ENCODE measurements around the gene ZBTB47. TPM values are rescaled to one million over a fixed set of nuclear protein-coding genes. Genes with fewer than 3 reads are reported as not detected.

Gene ZBTB47
- total RNA-seq, 1 donor from 2014 or later: 96.8 TPM

- no peak for DNase-seq (ENCODE audit: low read depth)
Measured at GRCh38 chr3:42684632-42685362, 31.3 kb downstream of the ZBTB47 start.

GRCh38 chr3:42685363-42685881 is 31.9 kb downstream of the ZBTB47 start, which contains the start of gene KLHL40:
Gene KLHL40, plus strand, starts transcription at chr3:42685537. Its CDS starts 82 bp downstream, at chr3:42685619.
- peak; percentile 91 for DNase-seq (ENCODE audit: low read depth)

- DNase-seq (ENCODE audit: low read depth): no peak
Measured at GRCh38 chr3:42685891-42686820, 32.7 kb downstream of the ZBTB47 start.

- no peak for DNase-seq (ENCODE audit: low read depth)
Measured at GRCh38 chr3:42686832-42687650, 33.5 kb downstream of the ZBTB47 start.

DNA sequence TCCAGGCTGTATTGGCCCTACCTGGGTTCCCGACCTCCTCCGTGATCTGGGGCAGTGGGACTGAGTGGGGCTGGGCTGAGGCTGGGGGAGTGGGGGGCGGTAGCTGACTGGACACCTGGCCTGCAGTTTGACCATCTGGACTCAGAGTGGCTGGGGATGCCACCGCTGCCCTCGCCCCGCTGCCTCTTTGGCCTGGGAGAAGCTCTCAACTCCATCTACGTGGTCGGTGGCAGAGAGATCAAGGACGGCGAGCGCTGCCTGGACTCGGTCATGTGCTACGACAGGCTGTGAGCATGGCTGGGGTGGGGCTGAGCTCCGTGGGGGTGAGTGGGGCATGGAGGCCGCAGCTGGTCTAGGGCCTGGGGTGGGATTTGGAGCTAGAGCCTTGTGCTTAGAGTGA is 34.5 kb downstream of the ZBTB47 start:
- no peak for DNase-seq (ENCODE audit: low read depth)

DNA sequence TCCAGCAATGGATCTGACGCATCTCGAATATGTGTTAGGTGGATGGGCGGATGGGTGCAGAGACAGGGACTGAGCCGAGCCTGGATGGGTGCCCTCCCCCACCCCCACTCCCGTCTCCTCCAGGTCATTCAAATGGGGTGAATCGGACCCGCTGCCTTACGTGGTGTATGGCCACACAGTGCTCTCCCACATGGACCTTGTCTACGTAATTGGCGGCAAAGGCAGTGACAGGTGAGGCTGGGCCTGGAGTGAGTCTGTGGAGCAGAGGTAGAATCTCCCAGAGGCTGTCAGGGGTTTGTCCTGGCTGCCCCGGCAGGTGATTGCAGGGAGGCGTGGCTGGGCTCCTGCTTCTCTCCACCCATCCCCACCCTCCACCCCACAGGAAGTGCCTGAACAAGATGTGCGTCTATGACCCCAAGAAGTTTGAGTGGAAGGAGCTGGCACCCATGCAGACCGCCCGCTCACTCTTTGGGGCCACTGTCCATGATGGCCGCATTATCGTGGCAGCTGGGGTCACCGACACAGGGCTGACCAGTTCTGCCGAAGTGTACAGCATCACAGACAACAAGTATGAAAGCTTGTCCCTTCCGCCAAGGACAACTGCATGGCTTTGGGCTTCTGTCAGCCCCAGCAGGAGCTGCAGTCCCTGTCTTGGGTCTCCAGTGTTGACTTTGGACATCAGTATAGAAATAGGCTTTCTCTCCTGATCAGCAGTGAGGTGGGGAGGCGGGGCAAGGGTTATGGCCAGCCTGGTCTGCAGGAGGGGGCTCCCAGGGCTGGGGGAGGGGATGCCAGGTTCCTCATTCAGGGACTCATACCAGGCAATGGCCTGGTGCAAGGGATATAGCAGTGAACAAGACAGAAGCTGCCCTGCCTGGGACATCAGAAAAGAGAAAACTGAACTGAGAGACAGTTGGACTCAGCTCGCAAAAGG is 35.3 kb downstream of the ZBTB47 start:
- no peak for DNase-seq (ENCODE audit: low read depth)

DNA sequence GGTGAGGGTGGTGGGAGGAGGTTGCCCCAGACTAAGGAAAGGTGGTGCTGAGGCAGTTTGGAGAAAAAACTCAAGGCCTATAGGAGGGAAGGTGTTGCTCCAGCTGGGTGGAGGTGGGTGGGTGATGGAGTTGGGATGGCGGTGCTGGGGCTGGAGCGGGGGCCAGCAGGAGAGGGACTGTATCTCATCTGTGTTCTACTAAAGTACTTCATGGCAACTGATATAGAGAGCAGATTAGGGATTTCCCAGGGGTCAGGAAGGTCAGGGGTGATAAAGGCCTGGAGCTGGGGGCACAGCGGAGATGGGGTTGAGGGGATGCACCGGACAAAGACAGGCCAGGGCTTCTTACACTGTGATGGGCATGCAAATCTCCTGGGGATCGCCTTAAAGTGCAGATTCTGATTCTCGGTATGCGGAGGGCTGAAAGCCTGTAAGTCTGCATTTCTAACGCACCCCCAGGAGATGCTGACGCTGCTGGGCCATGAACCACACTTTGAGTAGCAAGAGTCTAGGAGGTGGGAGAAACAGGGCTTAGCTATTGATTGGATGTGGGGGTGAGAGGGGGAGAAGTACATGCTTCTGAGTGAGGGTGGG is 36.0 kb downstream of the ZBTB47 start:
- no peak for DNase-seq (ENCODE audit: low read depth)

- no peak for DNase-seq (ENCODE audit: low read depth)
Measured at GRCh38 chr3:42690191-42690590, 36.7 kb downstream of the ZBTB47 start.

- no peak for DNase-seq (ENCODE audit: low read depth)
Measured at GRCh38 chr3:42690766-42691680, 37.5 kb downstream of the ZBTB47 start.

DNA sequence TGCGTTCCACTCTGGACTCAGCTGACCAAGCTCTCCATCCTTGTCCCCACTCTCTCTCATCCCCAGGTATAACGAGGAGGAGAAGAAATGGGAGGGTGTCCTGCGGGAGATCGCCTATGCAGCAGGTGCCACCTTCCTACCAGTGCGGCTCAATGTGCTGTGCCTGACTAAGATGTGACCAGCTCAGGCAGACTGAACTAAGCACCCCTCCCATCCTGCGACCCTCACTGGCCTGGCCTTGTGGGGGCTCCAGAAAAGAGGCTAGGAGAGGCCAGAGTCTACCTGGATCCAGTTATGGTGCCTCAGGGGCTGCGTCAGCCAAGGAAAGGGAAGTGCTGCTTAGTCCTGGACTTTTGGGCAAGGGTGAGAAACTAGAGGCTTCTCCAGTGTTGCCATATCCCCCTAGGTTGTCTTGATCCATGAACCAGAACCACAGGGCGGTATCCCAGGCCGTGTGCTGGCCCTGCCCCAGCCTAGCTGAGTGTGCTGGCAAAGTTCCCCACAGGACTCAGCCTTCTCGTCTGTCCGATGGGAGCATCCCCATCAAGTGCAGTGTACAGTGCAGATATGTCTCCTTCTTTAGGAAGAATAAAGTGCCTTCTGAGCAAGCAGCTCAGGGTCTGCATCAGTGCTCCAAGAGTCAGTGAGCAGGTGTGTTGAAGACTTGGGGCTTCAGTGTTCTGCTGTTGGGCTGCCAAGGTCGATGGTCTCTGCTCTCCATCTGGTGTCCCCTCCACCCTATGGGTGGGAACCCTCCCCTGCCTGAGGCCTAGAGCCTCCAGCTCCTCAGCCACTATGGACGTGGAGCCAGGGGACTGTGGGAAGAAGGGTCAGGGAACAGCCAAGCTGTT is 38.5 kb downstream of the ZBTB47 start:
- no peak for DNase-seq (ENCODE audit: low read depth)

DNA sequence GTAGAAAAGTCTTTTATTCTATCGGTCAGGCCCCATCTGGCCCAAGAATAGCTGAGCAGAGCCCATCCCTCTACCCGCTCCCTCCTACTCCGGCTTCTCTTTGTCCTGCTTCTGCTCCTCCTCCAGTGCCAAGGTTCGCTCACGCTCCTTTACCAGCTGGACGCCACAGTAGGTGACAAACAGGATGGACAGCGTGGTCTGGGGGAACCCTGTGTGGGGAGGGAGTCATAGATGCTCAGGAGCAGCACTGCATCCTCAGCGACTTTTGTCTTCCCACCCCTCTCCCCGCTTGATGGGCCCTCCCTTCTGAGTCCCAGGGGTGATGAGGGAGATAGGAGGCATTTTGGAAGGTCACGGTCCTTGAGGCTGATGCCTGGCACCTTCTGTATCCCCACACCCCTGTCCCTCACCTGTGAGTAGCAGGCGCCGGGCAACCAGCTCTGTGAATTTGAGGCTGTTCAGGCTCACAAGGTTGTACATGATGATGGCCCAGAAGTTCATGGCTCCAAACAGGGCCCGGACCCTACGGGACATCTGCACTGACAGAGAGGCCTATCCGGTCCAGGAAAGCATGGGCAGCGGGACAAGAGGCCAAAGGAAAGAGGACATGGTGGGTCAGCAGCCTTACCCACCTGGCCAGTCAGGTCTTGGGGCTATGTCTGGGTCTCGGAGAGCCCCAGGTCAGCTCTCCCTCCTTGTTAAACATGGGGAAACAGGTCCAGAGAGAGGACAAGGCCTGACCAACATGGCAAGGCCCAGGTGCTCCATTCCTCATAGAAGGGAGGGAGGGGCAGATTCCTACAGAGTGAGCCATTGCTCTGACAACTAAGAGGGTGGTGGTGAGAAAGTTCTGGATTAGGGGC is 39.4 kb downstream of the ZBTB47 start:
- no peak for DNase-seq (ENCODE audit: low read depth)

DNA sequence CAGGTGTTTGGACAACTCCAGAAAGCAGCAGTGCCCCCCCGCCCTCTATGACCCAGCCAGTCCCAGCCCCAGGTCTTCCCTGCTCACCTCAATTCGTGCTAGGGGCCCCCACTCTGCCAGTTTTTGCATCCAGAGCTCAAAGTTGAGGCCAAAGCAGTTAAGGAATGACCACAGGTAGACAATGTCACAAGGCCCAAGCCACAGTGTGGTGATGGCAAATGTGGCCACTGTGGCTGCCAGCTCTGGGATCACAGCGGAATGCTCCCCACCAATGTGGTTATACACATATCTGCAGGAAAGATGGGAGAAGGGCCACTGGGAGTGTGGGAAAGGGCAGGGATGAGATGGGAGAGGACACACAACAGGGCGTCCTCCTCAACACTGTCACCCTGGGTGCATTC is 40.0 kb downstream of the ZBTB47 start:
- DNase-seq (ENCODE audit: low read depth): peak; percentile 57

DNA sequence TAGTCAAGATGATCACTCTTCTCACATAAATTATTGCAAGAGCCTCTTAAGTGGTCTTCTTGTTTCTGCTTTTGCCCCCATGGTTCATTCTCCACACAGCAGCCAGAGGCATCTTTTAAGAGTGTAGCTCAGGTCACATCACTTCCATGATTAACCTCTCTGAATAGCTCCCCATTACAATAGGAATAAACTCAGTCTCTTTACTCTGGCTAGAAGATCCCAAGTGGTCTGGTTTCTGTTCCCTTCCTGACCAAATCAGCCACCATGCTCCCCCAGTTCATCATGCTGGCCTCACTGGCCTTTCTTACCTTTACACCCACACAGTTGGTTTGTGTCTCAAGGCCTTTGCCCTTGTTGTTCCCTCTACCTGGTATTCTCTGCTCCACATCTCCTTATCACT is 40.9 kb downstream of the ZBTB47 start:
- no peak for DNase-seq (ENCODE audit: low read depth)

- DNase-seq (ENCODE audit: low read depth): no peak
Measured at GRCh38 chr3:42696356-42697288, 43.1 kb downstream of the ZBTB47 start.

DNA sequence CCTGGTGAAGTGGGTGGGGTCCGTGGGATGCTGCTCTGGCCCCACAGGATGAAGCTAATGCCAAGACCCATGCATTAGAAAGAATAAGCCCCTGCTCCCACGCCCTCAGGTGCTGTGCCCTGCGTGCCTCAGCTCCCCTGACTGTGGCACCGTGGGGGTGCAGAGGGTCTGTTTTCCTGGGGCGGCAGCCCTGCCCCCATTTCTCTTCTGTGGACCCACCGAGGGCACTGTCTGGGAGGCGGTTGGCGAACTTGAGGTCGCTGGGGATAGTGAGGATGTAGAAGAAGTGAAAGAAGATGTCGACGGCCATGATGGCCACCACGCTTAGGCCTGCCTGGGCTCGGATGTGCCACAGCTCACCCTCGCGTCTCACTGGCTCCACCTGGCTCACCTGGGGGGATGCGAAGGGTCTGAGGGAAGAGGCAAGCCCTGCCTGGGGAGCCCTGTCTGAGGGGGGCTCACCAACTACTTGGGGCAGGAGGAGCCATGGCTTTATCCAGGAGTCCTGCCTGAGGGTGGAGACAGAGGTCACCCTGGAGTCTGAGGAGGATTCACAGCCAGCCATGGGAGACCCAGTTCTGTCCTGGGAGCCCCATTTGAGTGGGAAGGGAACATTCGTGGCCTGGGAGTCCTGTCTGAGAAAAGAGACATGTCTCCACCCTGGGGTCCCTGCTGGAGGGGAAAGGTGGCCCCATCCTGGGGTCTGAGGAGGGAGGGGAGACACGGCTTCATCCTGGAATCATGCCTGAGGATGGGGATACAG is 44.0 kb downstream of the ZBTB47 start:
- DNase-seq (ENCODE audit: low read depth): no peak

All from myocyte (in vitro differentiated cells).